Measurements from ENCODE around the gene SASH1.

Gene SASH1

DNA sequence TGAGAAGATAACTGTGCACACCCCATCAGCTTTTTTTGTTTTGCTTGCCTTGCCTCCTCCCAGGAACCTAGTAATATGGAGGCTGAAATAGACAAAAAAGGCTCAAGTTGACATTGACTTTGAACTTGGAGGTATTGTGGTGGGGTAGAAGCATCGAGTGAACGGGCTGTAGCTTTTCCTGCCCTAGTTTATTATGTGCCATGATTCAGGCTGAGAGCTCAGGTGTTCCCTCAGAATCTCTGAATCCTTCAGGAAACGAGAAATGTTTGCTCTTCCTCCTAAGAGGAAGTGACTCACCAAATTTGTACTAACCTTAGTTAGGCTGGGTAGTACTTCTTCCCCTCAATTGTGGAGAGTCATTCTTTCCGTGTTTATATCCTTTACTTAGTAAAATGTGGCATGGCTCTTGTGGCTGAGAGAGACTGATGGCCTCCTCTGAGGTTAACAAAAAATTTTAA is 98.8 kb downstream of the SASH1 start:
- Histone ChIP-seq H3K4me2 (ENCODE audit: insufficient read depth, low read length) (no peak overlapping the region), H3K9ac (ENCODE audit: low read depth, low read length) (no peak overlapping the region), H3K27me3 (ENCODE audit: insufficient read depth, low read length, poor library complexity) (no peaks in the 10 kb centered on the region), H3K36me3 (ENCODE audit: insufficient read depth, low read length) (no peaks in the 10 kb centered on the region), H3K27ac (ENCODE audit: low read length) (no peak overlapping the region), H3K4me3 (ENCODE audit: low read depth in 1 of 2, low read length in 2 of 2) (no peak overlapping the region), H3K79me2 (ENCODE audit: insufficient read depth, low read length) (no peaks in the 10 kb centered on the region), H3K4me1 (ENCODE audit: insufficient read depth, low read length) (no peaks in the 10 kb centered on the region), H2AFZ (ENCODE audit: low read depth, low read length) (no peak overlapping the region), H4K20me1 (ENCODE audit: insufficient read depth, low read length) (no peaks in the 10 kb centered on the region), H3K9me3 (ENCODE audit: insufficient read depth, low read length, severe bottlenecking) (no peaks in the 10 kb centered on the region)
- no peak for ATAC-seq (ENCODE audit: insufficient read depth, low read depth)
- no peak for TF ChIP-seq EZH2 (IDR thresholded peaks at IDR 0.05; ENCODE audit: borderline replicate concordance, low read depth, low read length, severe bottlenecking)
- TF ChIP-seq, protein P1, sequence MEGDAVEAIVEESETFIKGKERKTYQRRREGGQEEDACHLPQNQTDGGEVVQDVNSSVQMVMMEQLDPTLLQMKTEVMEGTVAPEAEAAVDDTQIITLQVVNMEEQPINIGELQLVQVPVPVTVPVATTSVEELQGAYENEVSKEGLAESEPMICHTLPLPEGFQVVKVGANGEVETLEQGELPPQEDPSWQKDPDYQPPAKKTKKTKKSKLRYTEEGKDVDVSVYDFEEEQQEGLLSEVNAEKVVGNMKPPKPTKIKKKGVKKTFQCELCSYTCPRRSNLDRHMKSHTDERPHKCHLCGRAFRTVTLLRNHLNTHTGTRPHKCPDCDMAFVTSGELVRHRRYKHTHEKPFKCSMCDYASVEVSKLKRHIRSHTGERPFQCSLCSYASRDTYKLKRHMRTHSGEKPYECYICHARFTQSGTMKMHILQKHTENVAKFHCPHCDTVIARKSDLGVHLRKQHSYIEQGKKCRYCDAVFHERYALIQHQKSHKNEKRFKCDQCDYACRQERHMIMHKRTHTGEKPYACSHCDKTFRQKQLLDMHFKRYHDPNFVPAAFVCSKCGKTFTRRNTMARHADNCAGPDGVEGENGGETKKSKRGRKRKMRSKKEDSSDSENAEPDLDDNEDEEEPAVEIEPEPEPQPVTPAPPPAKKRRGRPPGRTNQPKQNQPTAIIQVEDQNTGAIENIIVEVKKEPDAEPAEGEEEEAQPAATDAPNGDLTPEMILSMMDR (IDR thresholded peaks at IDR 0.05; ENCODE audit: borderline replicate concordance, extremely low read depth, low read length, poor library complexity, severe bottlenecking) = no peak
- no peak for DNase-seq

DNA sequence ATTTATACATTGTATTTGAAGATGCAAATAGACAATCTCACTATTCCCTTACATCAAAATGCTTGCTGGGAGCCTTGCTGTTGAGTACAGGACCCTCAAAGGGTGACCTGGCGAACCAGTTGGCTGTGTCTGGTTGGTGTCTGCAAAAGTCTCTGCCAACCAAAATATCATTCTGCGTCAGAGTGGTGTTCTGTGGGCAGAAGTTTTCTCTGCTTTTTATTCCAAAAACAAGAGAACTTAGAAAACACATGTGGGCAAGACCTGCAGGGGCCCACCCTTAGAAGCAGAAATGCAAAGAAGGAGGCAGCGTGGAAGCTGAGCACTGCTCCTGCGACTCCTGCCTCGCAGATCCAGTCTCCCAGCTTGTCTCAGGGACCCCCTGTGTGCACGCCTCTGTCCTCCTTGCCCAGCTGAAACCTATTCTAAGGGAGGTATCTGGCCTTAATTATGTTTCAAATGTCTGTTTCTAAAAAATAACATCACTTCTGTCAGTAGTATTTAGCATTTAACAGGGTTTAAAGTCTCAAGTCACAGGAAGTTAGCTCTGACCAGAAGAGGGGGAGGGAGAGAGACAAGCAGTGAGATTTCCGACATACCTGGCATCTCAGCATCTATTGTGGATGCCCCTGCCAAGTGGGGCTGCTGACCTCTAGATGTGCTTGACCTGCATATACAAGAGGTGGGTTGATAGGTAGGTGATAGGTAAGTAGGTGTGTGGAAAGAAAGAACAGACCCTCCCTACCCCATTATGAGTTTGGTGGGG is 101.3 kb downstream of the SASH1 start:
- H3K27me3 ChIP-seq (ENCODE audit: insufficient read depth, low read length, poor library complexity) = peaks cover 5% of the 10 kb centered on the region
- H3K4me3 ChIP-seq (ENCODE audit: low read depth in 1 of 2, low read length in 2 of 2) = no peak overlapping the region
- no peak for ATAC-seq (ENCODE audit: insufficient read depth, low read depth)
- no peak for DNase-seq
- TF ChIP-seq EZH2 (IDR thresholded peaks at IDR 0.05; ENCODE audit: borderline replicate concordance, low read depth, low read length, severe bottlenecking) = no peak
- TF ChIP-seq, protein P1 (IDR thresholded peaks at IDR 0.05; ENCODE audit: borderline replicate concordance, extremely low read depth, low read length, poor library complexity, severe bottlenecking) = no peak
- no peak overlapping the region for H2AFZ ChIP-seq (ENCODE audit: low read depth, low read length)
- H4K20me1 ChIP-seq (ENCODE audit: insufficient read depth, low read length) = no peaks in the 10 kb centered on the region
- H3K36me3 ChIP-seq (ENCODE audit: insufficient read depth, low read length) = no peaks in the 10 kb centered on the region
- no peaks in the 10 kb centered on the region for H3K4me1 ChIP-seq (ENCODE audit: insufficient read depth, low read length)
- no peak overlapping the region for H3K4me2 ChIP-seq (ENCODE audit: insufficient read depth, low read length)
- no peak overlapping the region for H3K27ac ChIP-seq (ENCODE audit: low read length)
- H3K79me2 ChIP-seq (ENCODE audit: insufficient read depth, low read length) = no peaks in the 10 kb centered on the region
- H3K9ac ChIP-seq (ENCODE audit: low read depth, low read length) = no peak overlapping the region
- no peaks in the 10 kb centered on the region for H3K9me3 ChIP-seq (ENCODE audit: insufficient read depth, low read length, severe bottlenecking)

DNA sequence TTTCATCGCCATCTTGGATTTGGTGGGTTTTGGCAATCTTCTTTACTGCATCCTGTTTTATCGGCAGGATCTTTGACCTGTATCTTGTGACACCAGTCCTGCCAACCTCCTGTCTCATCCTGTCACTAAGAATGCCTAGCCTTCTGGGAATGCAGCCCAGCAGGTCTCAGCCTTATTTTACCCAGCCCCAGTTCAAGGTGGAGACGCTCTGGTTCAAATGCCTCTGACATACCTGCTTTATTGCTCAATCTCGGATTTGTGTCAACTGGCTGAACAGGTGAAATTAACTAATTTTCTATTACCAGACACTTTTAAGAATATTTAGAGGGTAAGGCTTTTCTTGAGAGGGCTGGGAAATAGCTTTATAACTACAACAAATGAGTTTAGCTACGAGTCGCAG is 102.5 kb downstream of the SASH1 start:
- Histone ChIP-seq H3K4me2 (ENCODE audit: insufficient read depth, low read length) (no peak overlapping the region), H3K27me3 (ENCODE audit: insufficient read depth, low read length, poor library complexity) (peaks cover 5% of the 10 kb centered on the region), H3K79me2 (ENCODE audit: insufficient read depth, low read length) (no peaks in the 10 kb centered on the region), H3K4me3 (ENCODE audit: low read depth in 1 of 2, low read length in 2 of 2) (no peak overlapping the region), H3K9me3 (ENCODE audit: insufficient read depth, low read length, severe bottlenecking) (no peaks in the 10 kb centered on the region), H3K4me1 (ENCODE audit: insufficient read depth, low read length) (no peaks in the 10 kb centered on the region), H3K36me3 (ENCODE audit: insufficient read depth, low read length) (no peaks in the 10 kb centered on the region), H3K27ac (ENCODE audit: low read length) (no peak overlapping the region), H2AFZ (ENCODE audit: low read depth, low read length) (no peak overlapping the region), H3K9ac (ENCODE audit: low read depth, low read length) (no peak overlapping the region), H4K20me1 (ENCODE audit: insufficient read depth, low read length) (no peaks in the 10 kb centered on the region)
- ATAC-seq (ENCODE audit: insufficient read depth, low read depth) = no peak
- no peak for DNase-seq
- TF ChIP-seq, protein P1 (IDR thresholded peaks at IDR 0.05; ENCODE audit: borderline replicate concordance, extremely low read depth, low read length, poor library complexity, severe bottlenecking) = no peak
- no peak for TF ChIP-seq EZH2 (IDR thresholded peaks at IDR 0.05; ENCODE audit: borderline replicate concordance, low read depth, low read length, severe bottlenecking)
